Sigmoid colon (tissue), 4 donors: Measurements from ENCODE around the gene PPIP5K2.

ENCODE experiments used
- POLR2A ChIP-seq, 2 donors: fragments of 450-650 bp; IDR thresholded peaks; one replicate each; pipeline ENCODE4 v1.6.1; 2016; ENCODE audit warnings: antibody characterized with exemption in 2 of 2, mild to moderate bottlenecking in 2 of 2, moderate library complexity in 2 of 2
- POLR2AphosphoS5 ChIP-seq, 4 donors: sonication (generic); formaldehyde crosslinking; IDR thresholded peaks; one replicate each; pipeline ENCODE4 v1.6.1; 2017; ENCODE audit warnings: antibody characterized with exemption in 4 of 4
- TF ChIP-seq, protein P1 (sequence below), 4 experiments: fragments of 450-650 bp in 3 of 4; fragments of 200-600 bp in 1 of 4; IDR thresholded peaks; one replicate each; pipeline ENCODE4 v1.5.1; 2016 to 2019; ENCODE audit warnings: antibody characterized with exemption in 4 of 4, mild to moderate bottlenecking in 3 of 4, moderate library complexity in 2 of 4

DNA sequence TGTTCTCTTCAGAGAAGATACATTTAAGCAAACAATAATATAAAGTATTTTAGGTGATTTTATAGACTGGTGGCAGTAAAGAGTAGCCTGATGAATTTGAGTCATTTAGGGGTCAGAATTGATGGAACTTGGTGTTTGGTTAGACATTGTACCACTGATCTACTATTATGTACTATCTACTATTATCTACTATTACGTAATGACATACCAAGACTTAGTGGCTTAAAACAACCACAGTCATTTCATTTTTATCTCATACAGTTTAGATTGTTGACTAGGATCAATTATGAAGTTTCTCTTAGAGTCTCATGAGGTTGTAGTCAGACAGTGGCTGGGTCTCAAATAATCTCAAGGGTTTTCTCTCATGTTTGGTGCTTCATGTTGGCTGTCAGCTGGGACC lies 54.0 kb downstream of the PPIP5K2 start:
- TF ChIP-seq, protein P1, sequence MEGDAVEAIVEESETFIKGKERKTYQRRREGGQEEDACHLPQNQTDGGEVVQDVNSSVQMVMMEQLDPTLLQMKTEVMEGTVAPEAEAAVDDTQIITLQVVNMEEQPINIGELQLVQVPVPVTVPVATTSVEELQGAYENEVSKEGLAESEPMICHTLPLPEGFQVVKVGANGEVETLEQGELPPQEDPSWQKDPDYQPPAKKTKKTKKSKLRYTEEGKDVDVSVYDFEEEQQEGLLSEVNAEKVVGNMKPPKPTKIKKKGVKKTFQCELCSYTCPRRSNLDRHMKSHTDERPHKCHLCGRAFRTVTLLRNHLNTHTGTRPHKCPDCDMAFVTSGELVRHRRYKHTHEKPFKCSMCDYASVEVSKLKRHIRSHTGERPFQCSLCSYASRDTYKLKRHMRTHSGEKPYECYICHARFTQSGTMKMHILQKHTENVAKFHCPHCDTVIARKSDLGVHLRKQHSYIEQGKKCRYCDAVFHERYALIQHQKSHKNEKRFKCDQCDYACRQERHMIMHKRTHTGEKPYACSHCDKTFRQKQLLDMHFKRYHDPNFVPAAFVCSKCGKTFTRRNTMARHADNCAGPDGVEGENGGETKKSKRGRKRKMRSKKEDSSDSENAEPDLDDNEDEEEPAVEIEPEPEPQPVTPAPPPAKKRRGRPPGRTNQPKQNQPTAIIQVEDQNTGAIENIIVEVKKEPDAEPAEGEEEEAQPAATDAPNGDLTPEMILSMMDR (IDR thresholded peaks at IDR 0.05), result no peak
- TF ChIP-seq POLR2A (IDR thresholded peaks at IDR 0.05) (no peak), POLR2AphosphoS5 (IDR thresholded peaks at IDR 0.05) (no peak)
